Osteocyte (in vitro differentiated cells): Measurements from ENCODE around the gene NSUN6. TPM values are rescaled to one million over a fixed set of nuclear protein-coding genes. Genes with fewer than 3 reads are reported as not detected.

ENCODE experiments used
- DNase-seq: peaks from one replicate; pipeline ENCODE4 v3.0.0; 2021; ENCODE audit warnings: mixed read lengths; ENCODE audit not compliant: unreplicated experiment; ENCODE audit errors: extremely low spot score
- H3K27ac Mint-ChIP-seq: one replicate; pipeline ENCODE4 v1.8.0; 2021; ENCODE audit warnings: mild to moderate bottlenecking, mixed read lengths; ENCODE audit not compliant: unreplicated experiment
- H3K27me3 Mint-ChIP-seq: one replicate; pipeline ENCODE4 v1.8.0; 2021; ENCODE audit warnings: mixed read lengths; ENCODE audit not compliant: unreplicated experiment
- H3K36me3 Mint-ChIP-seq: one replicate; pipeline ENCODE4 v1.8.0; 2021; ENCODE audit warnings: mixed read lengths; ENCODE audit not compliant: unreplicated experiment
- H3K4me1 Mint-ChIP-seq: one replicate; pipeline ENCODE4 v1.8.0; 2021; ENCODE audit warnings: mixed read lengths; ENCODE audit not compliant: unreplicated experiment
- H3K4me3 Mint-ChIP-seq: one replicate; pipeline ENCODE4 v1.8.0; 2021; ENCODE audit warnings: mild to moderate bottlenecking, moderate library complexity, mixed read lengths; ENCODE audit not compliant: unreplicated experiment
- H3K9me3 Mint-ChIP-seq: one replicate; pipeline ENCODE4 v1.8.0; 2021; ENCODE audit warnings: mixed read lengths; ENCODE audit not compliant: unreplicated experiment
- CTCF ChIP-seq: fragments of 200-600 bp; sonication (generic); IDR thresholded peaks from 2 replicates; pipeline ENCODE4 v1.5.0; 2021; ENCODE audit warnings: antibody characterized with exemption, mild to moderate bottlenecking, moderate library complexity
- total RNA-seq: library from RNA; stranded (reverse); gene quantifications from 2 replicates; pipeline ENCODE4 v1.2.1, GENCODE V29; 2021

NSUN6 gene
- total RNA-seq, 1 donor from 2014 or later: 8.3 TPM

- H3K27ac Mint-ChIP-seq: no peak overlapping the region
- DNase-seq: no peak
- no peaks in the 10 kb centered on the region for H3K27me3 Mint-ChIP-seq
- no peak for TF ChIP-seq CTCF
- peaks cover 7% of the 10 kb centered on the region for H3K4me1 Mint-ChIP-seq
- H3K36me3 Mint-ChIP-seq: no peaks in the 10 kb centered on the region
- H3K9me3 Mint-ChIP-seq: peaks cover 8% of the 10 kb centered on the region
- no peak overlapping the region for H3K4me3 Mint-ChIP-seq
These were observed 127.5 kb downstream of the NSUN6 start for GRCh38 chr10:18523858-18524257.

GRCh38 chr10:18523025-18523424 is 128.4 kb downstream of the NSUN6 start:
- Mint-ChIP-seq H3K27me3 (no peaks in the 10 kb centered on the region), H3K4me1 (peaks cover 6% of the 10 kb centered on the region), H3K36me3 (no peaks in the 10 kb centered on the region), H3K27ac (no peak overlapping the region), H3K9me3 (peaks cover 8% of the 10 kb centered on the region), H3K4me3 (no peak overlapping the region)
- DNase-seq: no peak
- TF ChIP-seq CTCF: no peak

GRCh38 chr10:18516851-18517250 is 134.5 kb downstream of the NSUN6 start:
- no peaks in the 10 kb centered on the region for H3K4me1 Mint-ChIP-seq
- H3K27ac Mint-ChIP-seq: no peak overlapping the region
- H3K4me3 Mint-ChIP-seq: no peak overlapping the region
- no peaks in the 10 kb centered on the region for H3K36me3 Mint-ChIP-seq
- peaks cover 8% of the 10 kb centered on the region for H3K9me3 Mint-ChIP-seq
- no peaks in the 10 kb centered on the region for H3K27me3 Mint-ChIP-seq
- no peak for TF ChIP-seq CTCF
- DNase-seq: no peak

GRCh38 chr10:18514537-18514936 is 136.8 kb downstream of the NSUN6 start:
- Mint-ChIP-seq H3K4me3 (no peak overlapping the region), H3K36me3 (no peaks in the 10 kb centered on the region), H3K27me3 (no peaks in the 10 kb centered on the region), H3K9me3 (no peaks in the 10 kb centered on the region), H3K27ac (no peak overlapping the region), H3K4me1 (no peaks in the 10 kb centered on the region)
- TF ChIP-seq CTCF: no peak
- DNase-seq: no peak

- no peak for TF ChIP-seq CTCF
- Mint-ChIP-seq H3K36me3 (no peaks in the 10 kb centered on the region), H3K4me3 (no peak overlapping the region), H3K4me1 (no peaks in the 10 kb centered on the region), H3K27me3 (no peaks in the 10 kb centered on the region), H3K9me3 (no peaks in the 10 kb centered on the region), H3K27ac (no peak overlapping the region)
- no peak for DNase-seq
These were observed 142.8 kb downstream of the NSUN6 start for GRCh38 chr10:18508587-18508986.
